Measurements from ENCODE around the gene LILRA6.
A peak's percentile ranks its signal among the peaks of the same experiment; 100 is the strongest.
"Not testable (repeated sequence)": the region's sequence is repeated elsewhere in the genome, so short reads cannot be mapped to it uniquely, and the experiment has no call there.

The LILRA6 gene

DNA sequence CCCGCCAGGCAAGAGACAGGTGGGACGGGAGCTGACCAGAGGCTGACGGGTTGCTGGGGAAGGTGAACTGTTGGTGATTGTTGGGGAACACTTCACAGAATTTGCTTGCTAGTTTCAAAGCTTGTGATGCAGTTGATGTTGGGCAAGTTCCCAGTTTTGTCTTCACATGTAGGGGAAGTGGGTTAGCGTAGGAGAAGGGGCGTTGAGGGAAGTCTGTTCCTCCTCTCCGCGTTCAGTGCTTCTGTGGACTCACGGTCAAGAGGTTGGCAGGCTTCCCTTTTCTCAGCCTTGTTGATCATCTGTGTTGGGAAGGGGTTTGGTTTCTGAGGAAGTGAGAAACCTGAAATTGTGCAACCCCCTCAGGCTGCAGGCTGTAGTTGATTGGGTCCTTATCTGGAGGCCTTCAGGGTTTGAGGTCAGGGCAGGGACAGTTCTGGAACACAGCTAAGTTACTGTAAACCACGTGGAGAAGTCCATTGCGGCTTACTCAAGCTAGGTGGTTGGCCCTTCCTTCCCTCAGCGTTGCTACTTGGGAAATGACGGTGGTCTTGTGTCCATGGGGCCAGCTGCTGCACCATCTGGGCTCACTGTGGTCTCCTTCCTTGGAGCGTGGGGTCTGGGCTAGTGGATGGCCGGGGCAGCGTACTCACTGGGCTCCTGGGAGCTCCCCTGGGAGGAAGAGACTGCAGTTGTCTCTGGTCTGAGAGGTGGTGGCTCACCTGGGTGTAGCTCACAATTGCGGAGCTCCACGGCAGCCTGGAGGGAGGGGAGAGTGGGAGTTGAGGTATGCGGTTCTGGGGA lies 34.4 kb downstream of the LILRA6 start:
- no peak for DNase-seq (ENCODE audit: low spot score)

DNA sequence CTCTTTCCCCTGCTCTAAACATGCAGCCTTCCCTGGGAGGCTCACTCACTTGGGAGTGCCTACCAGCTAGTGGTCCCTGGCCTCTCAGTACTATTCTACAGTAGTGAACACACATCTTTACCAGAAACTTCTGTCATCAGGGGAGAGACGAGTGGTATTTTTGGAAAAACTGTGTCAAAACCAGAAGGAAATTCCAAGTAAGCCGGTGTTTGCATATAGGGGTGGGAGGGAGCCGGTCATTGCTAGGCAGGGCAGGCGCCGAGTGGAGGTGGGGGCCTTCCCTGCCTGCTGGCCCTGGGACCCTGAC lies 35.0 kb downstream of the LILRA6 start:
- DNase-seq (ENCODE audit: low spot score): no peak

DNA sequence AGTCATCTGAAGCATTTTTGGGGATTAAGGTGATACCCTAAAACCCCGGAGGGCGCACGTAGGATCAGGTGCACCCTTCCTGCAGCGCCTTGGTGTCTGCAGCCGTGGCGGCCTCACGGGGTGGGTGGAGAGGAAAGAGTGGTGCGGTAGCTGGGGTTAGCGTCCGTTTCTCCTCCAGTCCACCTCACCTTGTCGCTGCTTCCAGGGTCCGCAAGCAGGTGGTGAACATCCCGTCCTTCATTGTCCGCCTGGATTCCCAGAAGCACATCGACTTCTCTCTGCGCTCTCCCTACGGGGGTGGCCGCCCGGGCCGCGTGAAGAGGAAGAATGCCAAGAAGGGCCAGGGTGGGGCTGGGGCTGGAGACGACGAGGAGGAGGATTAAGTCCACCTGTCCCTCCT lies 35.4 kb downstream of the LILRA6 start:
- DNase-seq (ENCODE audit: low spot score): not testable (repeated sequence)

DNA sequence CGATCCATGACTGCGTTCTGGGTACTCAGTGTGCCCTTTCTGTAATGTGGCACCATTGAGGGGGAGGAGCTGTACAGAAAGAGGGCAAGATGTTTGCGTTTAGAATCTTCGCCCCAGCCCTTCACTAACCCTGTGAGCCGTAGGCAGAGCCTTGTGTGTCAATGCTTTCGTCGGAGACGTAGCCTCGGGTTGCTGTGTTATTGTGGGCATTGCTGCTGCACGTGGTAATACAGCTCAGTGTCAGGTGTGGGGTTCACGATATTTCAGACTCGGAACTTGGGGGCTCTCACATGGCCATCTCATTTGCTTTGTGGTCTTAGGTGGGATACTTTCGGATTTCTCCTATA lies 35.8 kb downstream of the LILRA6 start:
- no peak for DNase-seq (ENCODE audit: low spot score)

DNA sequence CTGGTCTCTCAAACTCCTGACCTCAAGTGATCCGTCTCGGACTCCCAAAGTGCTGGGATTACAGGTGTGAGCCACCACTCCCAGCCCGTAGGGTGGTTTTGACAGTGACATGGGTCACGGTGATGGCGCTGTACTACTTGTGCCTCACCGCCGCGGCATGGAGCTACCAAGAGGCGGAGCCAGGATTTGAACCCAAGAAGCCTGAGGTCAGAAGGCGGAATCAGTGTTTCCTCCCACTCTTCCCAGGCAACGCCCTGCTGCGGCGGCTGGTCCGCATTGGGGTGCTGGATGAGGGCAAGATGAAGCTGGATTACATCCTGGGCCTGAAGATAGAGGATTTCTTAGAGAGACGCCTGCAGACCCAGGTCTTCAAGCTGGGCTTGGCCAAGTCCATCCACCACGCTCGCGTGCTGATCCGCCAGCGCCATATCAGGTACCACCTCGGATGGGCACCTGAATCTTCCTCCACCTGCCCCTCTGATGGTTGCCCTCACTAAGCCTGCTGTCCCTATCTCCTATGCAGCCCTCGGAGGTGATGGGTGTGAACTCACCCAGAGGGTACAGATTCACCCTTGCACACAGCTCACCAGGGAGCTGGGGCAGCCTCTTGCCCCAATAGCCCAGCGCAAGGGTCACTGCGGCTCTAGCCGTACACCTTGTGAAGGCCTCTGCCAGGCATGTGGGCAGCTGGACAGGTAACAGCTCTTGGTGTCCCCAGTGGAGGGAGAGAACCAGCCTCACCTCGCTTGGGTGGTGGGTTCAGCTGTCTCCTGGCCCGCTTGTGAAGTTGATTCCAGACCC lies 36.4 kb downstream of the LILRA6 start:
- DNase-seq (ENCODE audit: low spot score): no peak

DNA sequence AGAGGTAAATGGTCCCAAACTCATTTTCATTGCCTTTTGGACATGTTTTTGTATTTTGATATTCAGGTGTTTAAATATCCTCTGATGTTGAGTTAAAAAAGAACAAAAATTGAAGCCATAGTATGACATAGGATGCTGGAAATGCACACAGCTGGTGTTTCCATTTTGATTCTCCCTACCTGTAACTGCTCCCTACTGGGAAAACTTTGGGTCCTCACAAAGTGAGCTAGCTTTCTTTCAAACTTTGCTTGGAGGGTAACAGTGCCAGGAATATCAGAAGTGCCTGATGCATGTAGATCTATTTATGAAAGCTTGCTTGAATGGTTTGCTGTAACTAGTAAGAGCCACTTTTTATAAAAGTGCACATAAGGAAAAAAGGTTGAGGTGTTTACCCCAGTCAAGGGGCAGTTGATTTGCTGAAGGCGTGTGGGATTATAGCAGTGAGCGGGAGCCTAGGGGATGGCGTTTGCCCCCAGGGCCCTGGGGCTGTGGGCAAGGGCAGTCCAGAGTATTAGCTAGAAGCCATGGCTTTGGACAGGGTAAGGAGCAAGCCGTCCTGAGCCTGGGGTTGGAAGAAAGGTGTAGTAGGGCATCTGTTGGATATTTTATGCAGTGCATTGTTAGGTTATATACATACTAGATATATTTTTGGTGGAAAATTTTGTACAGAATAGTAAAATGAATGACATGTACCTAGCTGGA lies 37.7 kb downstream of the LILRA6 start:
- DNase-seq (ENCODE audit: low spot score): no peak

DNA sequence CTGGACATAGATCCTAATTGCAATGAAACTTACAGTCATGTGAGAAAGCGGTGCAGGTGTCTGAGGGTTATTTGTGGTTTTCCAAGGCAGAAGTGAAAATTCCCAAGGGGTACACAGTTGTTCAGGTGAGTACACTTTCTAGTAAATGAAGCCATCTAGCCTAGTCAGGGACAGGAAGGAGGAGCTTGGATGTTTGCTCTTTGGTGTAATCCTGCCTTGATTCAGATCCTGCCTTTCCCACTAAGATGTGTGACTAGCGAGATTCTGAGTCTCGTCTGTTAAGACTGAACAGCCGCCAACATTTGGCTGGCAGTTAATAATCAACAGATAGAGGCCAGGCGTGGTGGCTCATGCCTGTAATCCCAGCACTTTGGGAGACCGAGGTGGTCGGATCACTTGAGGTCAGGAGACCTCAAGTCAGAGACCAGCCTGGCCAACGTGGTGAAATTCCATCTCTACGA lies 39.4 kb downstream of the LILRA6 start:
- no peak for DNase-seq (ENCODE audit: low spot score)

DNA sequence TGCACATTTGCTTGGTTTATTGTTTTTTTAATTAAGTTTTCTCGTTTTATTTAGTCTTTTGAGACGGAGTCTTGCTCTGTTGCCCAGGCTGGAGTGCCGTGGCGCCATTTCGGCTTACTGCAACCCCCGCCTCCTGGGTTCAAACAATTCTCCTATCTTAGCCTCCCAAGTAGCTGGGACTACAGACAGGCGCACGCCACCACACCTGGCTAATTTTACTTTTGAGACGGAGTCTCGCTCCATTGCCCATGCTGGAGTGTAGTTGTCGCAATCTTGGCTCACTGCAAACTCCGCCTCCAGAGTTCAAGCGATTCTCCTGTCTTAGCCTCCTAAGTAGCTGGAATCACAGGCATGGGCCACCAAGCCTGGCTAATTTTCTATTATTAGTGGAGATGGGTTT lies 40.6 kb downstream of the LILRA6 start:
- DNase-seq (ENCODE audit: low spot score): no peak

DNA sequence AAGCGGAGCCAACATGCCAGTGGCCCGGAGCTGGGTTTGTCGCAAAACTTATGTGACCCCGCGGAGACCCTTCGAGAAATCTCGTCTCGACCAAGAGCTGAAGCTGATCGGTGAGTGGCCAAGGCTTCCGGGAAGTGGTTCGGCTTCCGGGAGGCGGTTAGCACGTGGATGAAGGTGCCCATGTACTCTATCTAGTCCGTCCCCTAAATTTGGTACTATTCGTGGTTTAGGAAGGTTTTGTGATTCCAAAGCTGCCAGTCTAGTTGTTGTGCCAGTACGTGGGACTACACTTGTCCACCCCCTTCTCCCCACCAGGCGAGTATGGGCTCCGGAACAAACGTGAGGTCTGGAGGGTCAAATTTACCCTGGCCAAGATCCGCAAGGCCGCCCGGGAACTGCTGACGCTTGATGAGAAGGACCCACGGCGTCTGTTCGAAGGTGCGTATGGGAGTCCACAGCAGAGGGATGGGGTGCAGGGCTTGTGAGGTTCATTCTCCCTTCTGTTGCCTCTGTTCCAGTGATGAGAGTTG lies 41.4 kb downstream of the LILRA6 start:
- no peak for DNase-seq (ENCODE audit: low spot score)

DNA sequence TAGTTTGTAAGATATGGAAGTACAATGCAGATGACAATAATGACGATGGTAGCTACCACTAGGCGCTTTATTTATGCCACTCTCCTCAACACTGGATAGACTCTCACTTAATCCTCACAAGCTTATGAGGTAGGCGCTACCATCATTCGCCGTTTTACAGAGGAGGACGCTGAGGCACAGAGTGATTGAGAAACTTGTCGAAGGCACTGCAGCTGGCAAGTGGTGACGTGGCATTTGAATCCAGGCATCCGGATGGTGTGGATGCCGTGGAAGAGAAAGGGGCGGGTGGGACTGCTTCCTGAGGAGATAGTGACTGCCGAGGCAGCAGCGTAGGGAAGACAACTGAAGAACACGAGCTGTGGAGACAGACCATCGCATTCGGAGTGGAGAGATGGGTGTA lies 43.2 kb downstream of the LILRA6 start:
- no peak for DNase-seq (ENCODE audit: low spot score)

DNA sequence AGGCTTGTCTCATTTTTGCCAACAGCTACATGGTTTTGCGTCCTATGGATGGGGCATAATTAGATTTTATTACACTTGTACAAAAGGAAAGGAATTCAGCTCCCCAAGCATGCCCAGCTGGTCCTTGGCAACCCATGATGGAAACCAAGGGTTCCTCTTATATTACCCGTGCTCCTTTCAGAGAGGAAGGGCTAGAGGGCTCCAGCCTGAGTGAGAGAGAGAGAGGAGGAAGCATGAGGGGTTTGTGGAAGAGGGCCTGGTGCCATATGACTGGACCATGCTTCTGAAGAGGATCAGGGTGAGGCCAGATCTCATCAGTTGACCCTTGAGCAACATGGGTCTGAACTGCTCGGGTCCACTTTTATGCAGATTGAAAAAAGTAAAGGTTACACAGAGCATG lies 45.5 kb downstream of the LILRA6 start:
- no peak for DNase-seq (ENCODE audit: low spot score)

DNA sequence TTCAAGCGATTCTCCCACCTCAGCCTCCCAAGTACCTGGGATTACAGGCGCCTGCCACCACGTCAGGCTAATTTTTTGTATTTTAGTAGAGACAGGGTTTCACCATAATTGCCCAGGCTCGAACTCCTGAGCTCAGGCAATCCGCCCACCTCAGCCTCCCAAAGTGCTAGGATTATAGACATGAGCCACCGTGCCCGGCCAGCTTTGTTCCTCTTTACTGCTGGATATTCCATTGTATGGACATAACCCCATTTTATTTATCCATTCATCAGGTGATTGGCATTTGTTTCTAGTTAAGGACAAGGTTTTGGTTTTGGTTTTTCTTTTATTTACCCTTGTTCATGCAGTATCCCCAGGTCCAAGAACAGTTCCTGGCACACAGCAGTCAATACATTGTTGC lies 46.1 kb downstream of the LILRA6 start:
- DNase-seq (ENCODE audit: low spot score): no peak

DNA sequence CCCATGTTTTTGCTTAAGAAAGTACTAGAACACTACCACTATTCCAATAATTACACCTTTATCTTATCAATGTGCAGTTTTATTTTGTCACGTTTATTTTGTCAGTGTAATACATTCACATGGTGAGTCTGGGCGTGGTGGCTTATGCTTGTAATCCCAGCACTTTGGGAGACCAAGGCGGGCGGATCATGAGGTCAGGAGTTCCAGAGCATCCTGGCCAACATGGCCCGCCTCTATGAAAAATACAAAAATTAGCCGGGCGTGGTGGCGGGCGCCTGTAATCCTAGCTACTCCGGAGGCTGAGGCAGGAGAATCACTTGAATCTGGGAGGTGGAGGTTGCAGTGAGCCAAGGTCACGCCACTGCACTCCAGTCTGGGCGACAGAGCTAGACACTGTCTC lies 48.1 kb downstream of the LILRA6 start:
- DNase-seq (ENCODE audit: low spot score): not testable (repeated sequence)

DNA sequence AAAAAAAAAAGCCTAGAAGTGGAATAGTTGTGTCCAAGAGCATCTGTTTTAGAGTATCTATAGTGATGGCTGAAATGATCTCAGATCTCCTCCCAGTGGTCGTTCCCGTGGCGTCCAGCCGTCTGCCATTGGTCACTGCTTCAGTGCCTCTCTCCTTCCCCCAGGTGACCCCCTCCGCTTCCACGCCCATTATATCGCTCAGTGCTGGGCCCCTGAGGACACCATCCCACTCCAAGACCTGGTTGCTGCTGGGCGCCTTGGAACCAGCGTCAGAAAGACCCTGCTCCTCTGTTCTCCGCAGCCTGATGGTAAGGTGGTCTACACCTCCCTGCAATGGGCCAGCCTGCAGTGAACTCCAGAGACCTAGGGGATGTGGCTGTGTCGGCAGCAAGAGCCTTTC lies 49.6 kb downstream of the LILRA6 start:
- no peak for DNase-seq (ENCODE audit: low spot score)

DNA sequence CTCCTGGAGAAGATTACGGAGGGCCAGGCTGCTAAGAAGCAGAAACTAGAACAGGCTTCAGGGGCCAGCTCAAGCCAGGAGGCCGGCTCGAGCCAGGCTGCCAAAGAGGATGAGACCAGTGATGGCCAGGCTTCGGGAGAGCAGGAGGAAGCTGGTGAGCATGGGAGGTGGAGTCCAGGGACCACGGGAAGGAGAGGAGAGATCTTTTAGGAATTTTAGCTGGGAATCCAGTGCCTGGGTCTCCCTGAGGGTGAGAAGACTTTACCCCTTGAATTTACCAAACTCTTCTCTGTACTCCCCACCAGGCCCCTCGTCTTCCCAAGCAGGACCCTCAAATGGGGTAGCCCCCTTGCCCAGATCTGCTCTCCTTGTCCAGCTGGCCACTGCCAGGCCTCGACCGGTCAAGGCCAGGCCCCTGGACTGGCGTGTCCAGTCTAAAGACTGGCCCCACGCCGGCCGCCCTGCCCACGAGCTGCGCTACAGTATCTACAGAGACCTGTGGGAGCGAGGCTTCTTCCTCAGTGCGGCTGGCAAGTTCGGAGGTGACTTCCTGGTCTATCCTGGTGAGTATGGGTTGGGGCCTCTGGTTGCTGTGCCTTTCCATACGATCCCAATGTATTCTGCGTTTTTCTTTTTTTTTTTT lies 50.7 kb downstream of the LILRA6 start:
- DNase-seq (ENCODE audit: low spot score): no peak

DNA sequence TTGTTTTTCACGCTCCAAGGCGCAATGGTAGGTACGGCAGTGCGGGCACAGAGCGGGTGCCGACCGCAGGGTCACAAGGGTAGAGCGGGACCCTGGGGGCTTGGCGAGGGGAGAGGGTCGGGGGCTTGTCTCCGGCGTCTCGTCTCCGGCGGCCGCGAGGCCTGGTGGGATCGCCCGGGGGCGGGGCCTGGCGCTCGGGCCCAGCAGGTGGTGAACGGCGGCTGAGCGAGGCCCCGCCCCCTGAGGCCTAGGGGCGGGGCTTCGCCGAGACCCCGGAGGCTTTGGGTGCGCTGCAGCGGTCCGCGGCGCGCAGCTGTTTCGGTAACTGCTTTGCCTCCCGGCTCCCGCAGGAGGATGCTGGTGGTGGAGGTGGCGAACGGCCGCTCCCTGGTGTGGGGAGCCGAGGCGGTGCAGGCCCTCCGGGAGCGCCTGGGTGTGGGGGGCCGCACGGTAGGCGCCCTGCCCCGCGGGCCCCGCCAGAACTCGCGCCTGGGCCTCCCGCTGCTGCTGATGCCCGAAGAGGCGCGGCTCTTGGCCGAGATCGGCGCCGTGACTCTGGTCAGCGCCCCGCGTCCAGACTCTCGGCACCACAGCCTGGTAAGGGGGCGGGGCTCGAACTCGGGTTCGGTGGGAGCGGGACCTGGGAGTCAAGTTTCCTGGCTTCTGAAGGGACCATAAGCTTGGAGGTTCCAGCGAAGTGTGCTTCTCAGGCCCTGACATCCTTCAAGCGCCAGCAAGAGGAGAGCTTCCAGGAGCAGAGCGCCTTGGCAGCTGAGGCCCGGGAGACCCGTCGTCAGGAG lies 51.4 kb downstream of the LILRA6 start, which contains the start of gene TSEN34:
Gene TSEN34 (plus strand): TSS at position 298 of the 800 bp plus-strand sequence. CDS start 57 bp downstream, at position 355.
- DNase-seq (ENCODE audit: low spot score): peak; percentile 96

DNA sequence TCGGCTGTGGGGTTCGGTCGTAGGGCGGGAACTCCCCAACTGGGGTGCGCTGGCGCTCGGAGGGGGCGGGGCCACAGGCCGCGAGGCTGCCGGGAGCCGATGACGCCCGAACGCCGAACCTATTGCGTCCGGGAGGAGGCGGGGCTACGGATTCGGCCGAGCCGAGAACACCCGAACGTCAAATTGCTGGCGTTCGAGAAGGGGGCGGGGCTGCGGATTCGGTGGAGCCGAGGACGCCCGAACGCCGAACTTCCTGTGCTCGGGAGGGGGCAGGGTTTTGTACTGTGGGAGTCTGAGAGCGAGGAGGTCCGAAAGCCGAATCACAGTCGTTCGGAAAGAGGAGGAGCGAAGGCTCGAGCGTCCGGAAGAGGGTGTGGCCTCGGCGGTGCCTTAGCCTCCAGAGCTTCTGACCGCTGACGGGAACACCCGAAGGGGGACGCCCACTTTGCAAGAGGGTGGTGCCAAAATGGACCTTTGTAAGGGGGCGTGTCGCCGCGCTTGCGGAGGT lies 52.0 kb downstream of the LILRA6 start:
- peak; percentile 99 for DNase-seq (ENCODE audit: low spot score)

DNA sequence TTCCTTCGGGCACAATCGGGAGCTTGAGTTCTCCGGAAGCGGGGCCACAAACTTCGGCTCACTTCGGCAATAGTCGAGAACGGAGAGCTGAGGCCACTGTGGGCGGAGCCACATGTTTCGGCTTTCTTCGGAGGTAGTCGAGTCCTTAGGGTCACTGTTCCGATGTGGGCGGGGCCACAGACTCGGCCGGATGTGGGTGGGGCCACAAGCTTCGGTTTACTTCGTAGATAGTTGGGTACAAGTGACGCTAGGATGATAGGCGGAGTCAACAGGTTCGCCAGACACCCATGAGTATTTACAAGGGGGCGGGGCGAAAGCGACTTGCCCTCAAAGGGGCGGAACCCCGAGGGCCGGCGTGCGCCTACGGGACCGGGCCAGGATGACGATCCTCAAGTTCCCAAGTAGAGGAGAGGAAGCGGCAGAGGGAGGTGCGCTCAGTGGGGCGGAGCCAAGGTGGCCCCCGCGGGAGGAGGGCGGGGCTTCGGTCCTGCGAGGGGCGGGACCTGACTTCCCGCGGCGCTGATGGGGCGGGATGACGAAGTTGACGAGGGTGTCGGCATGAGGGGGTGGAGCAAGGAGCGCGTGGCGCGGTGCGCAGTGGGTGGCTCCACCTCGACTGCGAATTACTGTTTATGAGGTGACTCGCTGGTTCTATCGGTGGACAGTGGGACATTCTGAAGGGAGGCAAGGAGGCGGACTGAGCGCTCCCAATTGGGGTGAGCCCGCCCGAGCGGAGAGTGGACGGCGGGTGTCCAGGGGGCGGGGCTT lies 52.7 kb downstream of the LILRA6 start:
- peak; percentile 100 for DNase-seq (ENCODE audit: low spot score)

DNA sequence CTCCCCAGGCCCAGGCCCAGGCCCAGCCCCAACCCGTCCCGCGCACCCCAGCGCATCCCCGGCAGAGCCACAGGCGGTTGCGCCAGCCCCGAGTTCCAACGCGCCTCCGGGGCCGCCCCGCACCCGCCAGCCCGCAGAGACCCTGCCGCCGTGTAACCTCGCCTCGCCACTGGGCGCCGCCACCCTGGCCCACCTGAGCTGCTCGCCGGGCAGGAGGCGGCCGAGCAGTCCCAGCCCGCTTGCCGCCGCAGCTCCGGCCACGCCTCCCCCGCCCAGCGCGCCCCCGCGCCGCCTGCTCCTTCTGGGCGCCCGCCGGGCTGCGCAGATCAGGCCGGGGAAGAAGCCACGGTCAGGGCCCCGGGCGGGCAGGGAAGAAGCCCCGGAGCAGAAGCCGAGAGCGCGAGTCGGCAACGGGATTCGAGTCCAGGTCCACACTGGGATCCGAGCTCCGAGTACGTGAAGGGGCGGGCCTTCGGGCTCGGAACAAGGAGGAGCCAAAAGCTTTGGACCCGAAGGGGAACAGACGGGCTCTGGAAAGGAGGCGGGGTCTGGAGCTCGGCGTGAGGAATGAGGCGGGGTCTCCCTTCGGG lies 53.4 kb downstream of the LILRA6 start, which contains the start of gene MBOAT7:
Gene MBOAT7 (minus strand): TSS at position 436 of the 590 bp plus-strand sequence. CDS start 1,072 bp downstream, outside the sequence.
- no peak for DNase-seq (ENCODE audit: low spot score)
